Activated CD4-positive, alpha-beta T cell treated with anti-CD3 and anti-CD28 coated beads for 36 hours (primary cell): ENCODE data around the gene SOCS2. TPM values are rescaled to one million over a fixed set of nuclear protein-coding genes. Genes with fewer than 3 reads are reported as not detected.

Source experiments
- ATAC-seq: fragments of 200-7000 bp; cut with Tn5 transposase; one replicate; pipeline ENCODE4 v1.10.0; 2021; ENCODE audit warnings: mild to moderate bottlenecking, moderate library complexity
- CTCF ChIA-PET: fragments of 350-600 bp; sonication (Branson Sonifier 250); formaldehyde crosslinking; loops from one replicate; lab custom pipeline; 2021; ENCODE audit warnings: antibody characterized with exemption; lab: Charles Lee
- POLR2A ChIA-PET: fragments of 350-600 bp; sonication (Branson Sonifier 250); formaldehyde crosslinking; loops from one replicate; lab custom pipeline; 2021; ENCODE audit warnings: antibody characterized with exemption, inconsistent platforms; lab: Charles Lee
- DNase-seq: peaks from one replicate; pipeline ENCODE4 v3.0.0-alpha.2; 2020
- H3K27ac Mint-ChIP-seq: one replicate; pipeline ENCODE4 v1.8.0; 2021; ENCODE audit warnings: mixed read lengths
- H3K27me3 Mint-ChIP-seq: one replicate; pipeline ENCODE4 v1.8.0; 2021; ENCODE audit warnings: mixed read lengths
- H3K36me3 Mint-ChIP-seq: one replicate; pipeline ENCODE4 v1.8.0; 2021; ENCODE audit warnings: low read depth, mixed read lengths
- H3K4me1 Mint-ChIP-seq: one replicate; pipeline ENCODE4 v1.8.0; 2021; ENCODE audit warnings: mixed read lengths
- H3K4me3 Mint-ChIP-seq: one replicate; pipeline ENCODE4 v1.8.0; 2021; ENCODE audit warnings: mild to moderate bottlenecking, moderate library complexity, mixed read lengths
- H3K9me3 Mint-ChIP-seq: one replicate; pipeline ENCODE4 v1.8.0; 2021; ENCODE audit warnings: low read depth, mixed read lengths
- intact Hi-C, 2 experiments: fragments of 100-400 bp; cut with DNase I in 1 of 2; cut with micrococcal nuclease in 1 of 2; formaldehyde crosslinking; loops; one replicate each; pipeline versions ENCODE4 v1.14.2 to v1.15.1; 2022 to 2024; cut with DNase I, micrococcal nuclease
- total RNA-seq, 2 experiments: library from RNA; stranded (reverse); gene quantifications; one replicate each; pipeline ENCODE4 v1.2.3, GENCODE V29; 2021

The SOCS2 gene
- total RNA-seq, 2 experiments from 2014 or later, result 8.9 to 11.5 TPM

DNA sequence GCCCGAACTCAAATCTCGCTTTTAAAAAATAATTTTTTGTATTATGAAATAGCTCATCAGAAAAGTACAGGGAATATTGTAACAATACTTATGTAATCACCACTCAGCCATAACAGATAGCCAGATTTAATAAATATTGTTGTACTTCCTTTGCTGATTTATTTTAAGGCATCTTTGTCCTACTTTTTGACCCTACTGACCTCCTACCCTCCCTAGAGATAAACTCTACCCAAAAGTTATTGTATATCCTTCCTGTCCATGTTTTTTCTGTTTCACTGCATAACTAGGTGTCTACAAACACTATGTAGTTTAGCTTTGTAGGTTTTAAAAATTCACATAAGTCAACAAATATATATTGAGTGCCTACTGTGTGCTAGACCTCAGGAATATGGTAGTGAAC lies 25.1 kb downstream of the SOCS2 start:
- no peak for ATAC-seq
- no peak for DNase-seq
- ChIA-PET CTCF (no interaction called here), POLR2A (no interaction called here)
- H3K36me3 Mint-ChIP-seq, result no peaks in the 10 kb centered on the region
- no peak overlapping the region for H3K4me3 Mint-ChIP-seq
- no peak overlapping the region for H3K27ac Mint-ChIP-seq
- no peaks in the 10 kb centered on the region for H3K4me1 Mint-ChIP-seq
- intact Hi-C loops, result no loop called here
- no peaks in the 10 kb centered on the region for H3K9me3 Mint-ChIP-seq
- peaks cover 27% of the 10 kb centered on the region for H3K27me3 Mint-ChIP-seq

DNA sequence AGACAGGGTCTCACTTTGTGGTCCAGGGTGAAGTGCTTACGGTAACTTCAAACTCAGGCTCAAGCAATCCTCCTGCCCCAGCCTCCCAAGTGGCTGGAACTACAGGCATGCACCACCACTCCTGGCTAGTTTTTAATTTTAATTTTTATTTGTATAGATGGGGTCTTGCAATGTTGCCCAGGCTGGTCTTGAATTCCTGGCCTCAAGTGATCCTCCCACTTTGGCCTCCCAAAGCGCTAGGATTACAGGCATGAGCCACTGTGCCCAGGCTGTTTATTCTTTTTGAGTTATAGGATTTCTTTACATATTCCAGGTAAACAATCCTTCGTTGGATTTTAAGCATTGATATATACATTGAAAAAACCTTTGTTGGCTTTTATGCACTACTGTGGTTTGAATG lies 26.7 kb downstream of the SOCS2 start:
- no peak overlapping the region for H3K4me3 Mint-ChIP-seq
- DNase-seq (no peak), ATAC-seq (no peak)
- no peak overlapping the region for H3K27ac Mint-ChIP-seq
- peaks cover 22% of the 10 kb centered on the region for H3K27me3 Mint-ChIP-seq
- CTCF ChIA-PET, result no interaction called here
- H3K36me3 Mint-ChIP-seq, result no peaks in the 10 kb centered on the region
- POLR2A ChIA-PET, result no interaction called here
- H3K4me1 Mint-ChIP-seq, result no peaks in the 10 kb centered on the region
- H3K9me3 Mint-ChIP-seq, result no peaks in the 10 kb centered on the region
- intact Hi-C loops, result no loop called here

DNA sequence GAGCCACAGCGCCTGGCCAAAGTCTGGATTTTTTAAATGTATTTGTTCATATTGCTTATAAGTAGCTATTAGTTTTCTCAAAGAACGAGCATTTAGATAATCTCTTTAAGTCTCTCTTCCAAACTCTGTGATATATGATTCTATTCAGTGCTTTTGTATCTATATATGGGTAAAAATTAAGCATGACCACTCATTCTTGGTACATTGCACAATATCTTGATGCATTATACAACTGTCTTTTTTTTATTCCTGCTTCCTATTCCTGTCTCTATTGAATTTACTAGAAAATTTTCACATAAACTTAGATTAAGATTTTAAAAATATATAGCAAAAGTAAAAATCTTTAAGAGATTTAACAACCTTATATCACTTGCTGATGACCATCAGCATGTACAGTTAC lies 29.1 kb downstream of the SOCS2 start:
- Mint-ChIP-seq H3K36me3 (no peaks in the 10 kb centered on the region), H3K9me3 (no peaks in the 10 kb centered on the region), H3K27ac (no peak overlapping the region), H3K4me3 (no peak overlapping the region), H3K4me1 (no peaks in the 10 kb centered on the region), H3K27me3 (peaks cover 10% of the 10 kb centered on the region)
- DNase-seq, result no peak
- intact Hi-C loops, result no loop called here
- ATAC-seq, result no peak
- ChIA-PET POLR2A (no interaction called here), CTCF (no interaction called here)

DNA sequence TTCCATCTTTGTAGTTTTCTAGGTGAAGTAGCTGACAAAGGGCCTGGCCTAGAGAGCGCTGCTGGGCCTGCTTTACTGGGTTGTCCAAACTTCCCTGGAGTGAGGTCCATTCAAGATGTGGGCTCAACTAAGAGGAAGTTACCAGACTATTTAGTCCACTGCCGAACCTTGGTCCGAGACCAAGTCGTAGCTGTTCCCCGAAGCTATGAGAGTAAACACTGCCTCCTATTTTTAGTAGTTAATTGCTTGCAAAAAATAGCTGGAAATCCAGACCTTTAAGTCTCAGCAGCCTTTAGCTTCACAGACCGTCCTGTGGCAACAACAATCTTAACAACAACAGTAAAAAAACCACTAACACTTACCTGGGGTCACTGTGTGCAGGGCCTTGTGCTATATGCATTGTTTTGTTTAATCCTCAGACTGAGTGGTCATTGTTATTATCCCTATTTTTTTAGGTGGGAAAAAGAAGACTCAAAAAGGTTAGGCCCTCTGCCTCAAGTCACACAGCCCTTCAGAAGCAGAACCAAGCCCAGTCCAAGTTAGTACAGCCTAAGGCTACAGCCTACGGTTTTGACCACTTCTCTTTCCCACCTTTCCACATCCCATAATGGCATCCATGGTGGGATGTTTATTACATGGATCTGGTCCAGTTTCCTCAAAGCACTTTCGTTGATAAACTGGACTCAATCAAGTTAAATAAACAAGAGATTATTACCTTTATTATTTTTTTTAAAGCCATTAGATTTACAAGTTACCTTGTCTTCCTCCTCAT lies 30.6 kb downstream of the SOCS2 start:
- no peaks in the 10 kb centered on the region for H3K36me3 Mint-ChIP-seq
- peaks cover 9% of the 10 kb centered on the region for H3K27me3 Mint-ChIP-seq
- no peak overlapping the region for H3K27ac Mint-ChIP-seq
- POLR2A ChIA-PET, result no interaction called here
- intact Hi-C loops, result no loop called here
- ATAC-seq (no peak), DNase-seq (no peak)
- no peaks in the 10 kb centered on the region for H3K9me3 Mint-ChIP-seq
- no peak overlapping the region for H3K4me3 Mint-ChIP-seq
- CTCF ChIA-PET, result interaction anchor here (0.9 kb wide), 1 partner anchor 30 kb away, joined by 3 read pairs; no protein-coding TSS in a partner anchor
- no peaks in the 10 kb centered on the region for H3K4me1 Mint-ChIP-seq

DNA sequence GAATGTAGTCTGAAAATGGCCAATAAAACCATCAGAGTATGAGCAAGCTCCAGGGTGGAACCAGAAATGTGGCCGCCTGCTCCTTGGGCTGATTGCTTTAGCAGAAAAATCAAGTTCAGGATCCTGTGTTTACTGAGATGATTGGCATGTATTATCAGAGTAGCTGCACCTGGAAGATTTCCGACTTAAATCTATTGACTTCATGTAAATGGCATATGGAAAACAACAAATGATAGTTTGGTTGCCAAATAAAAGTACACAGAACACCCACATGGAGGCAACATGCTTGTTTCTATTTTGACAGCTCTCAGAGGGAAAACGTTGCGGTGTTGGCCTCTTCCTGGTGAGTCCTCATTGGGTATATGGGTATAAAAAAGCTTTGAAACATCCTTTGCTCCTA lies 31.3 kb downstream of the SOCS2 start:
- Mint-ChIP-seq H3K4me1 (no peaks in the 10 kb centered on the region), H3K36me3 (no peaks in the 10 kb centered on the region), H3K4me3 (no peak overlapping the region), H3K27ac (no peak overlapping the region), H3K27me3 (peaks cover 7% of the 10 kb centered on the region), H3K9me3 (no peaks in the 10 kb centered on the region)
- ChIA-PET POLR2A (no interaction called here), CTCF (interaction anchor here (0.5 to 0.9 kb wide), 2 partner anchors 30 to 101 kb away, joined by 3 read pairs; no protein-coding TSS in a partner anchor)
- no peak for ATAC-seq
- intact Hi-C loops, result no loop called here
- no peak for DNase-seq

DNA sequence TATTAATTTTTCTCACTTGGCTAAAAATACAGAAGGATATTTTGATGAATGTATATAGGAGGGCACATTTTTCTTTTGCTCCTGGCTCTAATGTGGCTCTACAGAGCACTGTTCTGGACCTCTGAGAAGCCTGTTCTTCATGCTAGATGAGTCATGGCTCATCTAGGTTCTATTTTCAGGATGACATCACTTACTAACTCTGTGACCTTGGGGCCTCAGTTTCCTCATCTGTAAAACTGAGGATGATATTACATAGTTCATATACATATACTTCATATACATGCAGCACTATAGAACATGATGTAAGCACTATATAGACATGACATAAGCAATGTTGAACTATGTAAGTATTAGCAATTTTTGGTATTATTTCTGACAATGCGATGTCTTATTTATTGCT lies 35.8 kb downstream of the SOCS2 start:
- ChIA-PET POLR2A (no interaction called here), CTCF (interaction anchor here (0.8 kb wide), 1 partner anchor 14 kb away, joined by 5 read pairs; no protein-coding TSS in a partner anchor)
- H3K27me3 Mint-ChIP-seq, result peaks cover 8% of the 10 kb centered on the region
- H3K9me3 Mint-ChIP-seq, result no peaks in the 10 kb centered on the region
- DNase-seq (no peak), ATAC-seq (no peak)
- no peaks in the 10 kb centered on the region for H3K36me3 Mint-ChIP-seq
- H3K27ac Mint-ChIP-seq, result no peak overlapping the region
- no peak overlapping the region for H3K4me3 Mint-ChIP-seq
- intact Hi-C loops, result no loop called here
- no peaks in the 10 kb centered on the region for H3K4me1 Mint-ChIP-seq

DNA sequence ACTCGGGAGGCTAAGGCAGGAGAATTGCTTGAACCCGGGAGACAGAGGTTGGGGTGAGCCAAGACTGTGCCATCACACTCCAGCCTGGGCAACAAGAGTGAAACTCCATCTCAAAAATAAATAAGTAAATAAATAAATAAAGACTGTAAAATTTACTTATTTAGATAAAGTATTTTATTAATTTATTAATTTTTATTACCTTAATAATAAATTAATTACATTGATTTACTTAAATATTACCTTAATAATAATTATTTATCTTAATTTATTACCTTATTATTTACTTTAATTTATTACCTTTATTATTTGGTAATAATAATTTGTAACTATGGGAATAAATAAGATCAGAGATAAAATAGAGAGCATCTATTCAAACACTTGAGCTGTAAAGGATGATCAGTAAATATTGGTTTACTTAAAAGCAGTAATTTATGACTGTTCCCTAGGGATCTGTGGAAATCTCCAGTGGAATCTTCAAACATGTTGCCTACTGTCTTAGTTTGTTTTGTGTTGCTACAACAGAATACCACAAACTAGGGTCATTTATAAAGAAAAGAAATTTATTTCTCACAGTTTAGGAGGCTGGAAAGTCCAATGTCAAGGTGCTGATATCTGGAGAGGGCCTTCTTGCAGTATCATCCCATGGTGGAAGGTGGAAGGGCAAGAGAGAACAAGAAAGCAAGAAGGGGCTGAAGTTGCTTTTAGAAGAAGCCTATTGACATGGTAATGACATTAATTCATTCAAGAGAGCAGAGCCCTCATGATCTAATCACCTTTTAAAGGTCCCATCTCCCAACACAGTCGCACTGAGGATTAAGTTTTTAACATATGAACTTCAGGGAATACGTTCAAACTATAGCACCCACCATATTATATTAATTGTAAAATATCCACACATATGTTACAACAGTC lies 37.1 kb downstream of the SOCS2 start:
- H3K36me3 Mint-ChIP-seq, result no peaks in the 10 kb centered on the region
- CTCF ChIA-PET, result no interaction called here
- DNase-seq, result no peak
- no peaks in the 10 kb centered on the region for H3K4me1 Mint-ChIP-seq
- peaks cover 6% of the 10 kb centered on the region for H3K27me3 Mint-ChIP-seq
- POLR2A ChIA-PET, result no interaction called here
- no peak overlapping the region for H3K27ac Mint-ChIP-seq
- H3K4me3 Mint-ChIP-seq, result no peak overlapping the region
- no peaks in the 10 kb centered on the region for H3K9me3 Mint-ChIP-seq
- intact Hi-C loops, result no loop called here
- ATAC-seq, result no peak

DNA sequence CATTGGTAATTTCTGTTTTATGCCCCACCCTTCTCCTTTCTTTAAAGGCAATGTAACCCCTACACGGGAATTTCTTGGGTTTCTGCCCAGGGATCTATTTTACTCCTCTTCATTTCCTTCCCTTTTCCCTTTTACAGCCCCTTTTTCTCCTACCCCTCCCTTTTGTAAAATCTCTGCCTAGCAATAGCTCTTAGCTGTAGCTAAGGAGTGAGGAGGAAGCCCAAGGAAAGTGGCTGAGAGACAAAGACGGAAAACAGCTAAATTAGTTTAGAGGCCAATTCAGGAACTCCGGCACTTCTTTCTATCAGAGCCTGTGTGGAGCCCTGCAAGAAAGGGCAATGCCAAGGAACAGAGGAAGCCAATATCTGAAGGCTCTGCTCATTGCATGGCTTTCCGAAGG lies 40.3 kb downstream of the SOCS2 start:
- H3K27ac Mint-ChIP-seq, result no peak overlapping the region
- no peaks in the 10 kb centered on the region for H3K9me3 Mint-ChIP-seq
- intact Hi-C loops, result no loop called here
- ATAC-seq (no peak), DNase-seq (no peak)
- H3K4me1 Mint-ChIP-seq, result no peaks in the 10 kb centered on the region
- ChIA-PET POLR2A (interaction anchor here (0.5 kb wide), 1 partner anchor 22 kb away, joined by 6 read pairs; no protein-coding TSS in a partner anchor), CTCF (interaction anchor here (0.5 to 1.7 kb wide), 2 partner anchors 12 to 138 kb away, joined by 4 read pairs; no protein-coding TSS in a partner anchor)
- H3K27me3 Mint-ChIP-seq, result peaks cover 4% of the 10 kb centered on the region
- H3K4me3 Mint-ChIP-seq, result no peak overlapping the region
- H3K36me3 Mint-ChIP-seq, result no peaks in the 10 kb centered on the region

DNA sequence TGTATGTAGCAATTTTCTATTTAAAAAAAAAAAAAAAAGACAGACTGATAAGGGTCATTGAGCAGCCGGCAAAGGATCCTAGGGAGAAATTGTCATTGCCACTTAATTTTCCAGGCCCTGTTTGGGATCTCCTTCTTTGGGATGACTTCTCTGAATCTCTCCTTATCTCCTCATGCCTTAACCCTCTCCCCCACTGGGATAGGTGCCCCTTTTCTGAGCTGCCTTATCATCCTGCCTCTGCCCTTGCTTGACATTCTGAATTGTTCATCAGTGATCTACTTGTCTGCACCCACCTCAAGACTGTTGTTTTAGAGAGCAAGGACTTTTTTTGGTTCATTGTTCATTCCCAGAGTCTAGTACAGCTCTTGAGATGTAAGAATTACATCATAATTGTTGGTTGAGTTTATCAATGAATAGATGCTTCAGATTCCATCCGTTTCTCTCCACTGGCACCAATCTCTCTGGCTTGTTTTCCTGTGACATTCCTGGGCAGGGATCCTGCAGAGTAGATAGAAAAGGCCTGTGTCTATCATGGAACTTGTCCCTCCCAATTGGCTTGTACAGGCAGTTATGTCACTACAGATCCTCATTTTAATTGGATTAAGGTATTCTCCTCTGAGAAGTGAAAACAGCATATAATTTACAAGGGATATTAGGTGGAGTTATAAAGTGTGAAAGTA lies 42.6 kb downstream of the SOCS2 start:
- peaks cover 4% of the 10 kb centered on the region for H3K27me3 Mint-ChIP-seq
- ChIA-PET CTCF (no interaction called here), POLR2A (no interaction called here)
- DNase-seq (no peak), ATAC-seq (no peak)
- no peaks in the 10 kb centered on the region for H3K9me3 Mint-ChIP-seq
- H3K4me1 Mint-ChIP-seq, result no peaks in the 10 kb centered on the region
- H3K27ac Mint-ChIP-seq, result no peak overlapping the region
- intact Hi-C loops, result no loop called here
- H3K4me3 Mint-ChIP-seq, result no peak overlapping the region
- no peaks in the 10 kb centered on the region for H3K36me3 Mint-ChIP-seq

DNA sequence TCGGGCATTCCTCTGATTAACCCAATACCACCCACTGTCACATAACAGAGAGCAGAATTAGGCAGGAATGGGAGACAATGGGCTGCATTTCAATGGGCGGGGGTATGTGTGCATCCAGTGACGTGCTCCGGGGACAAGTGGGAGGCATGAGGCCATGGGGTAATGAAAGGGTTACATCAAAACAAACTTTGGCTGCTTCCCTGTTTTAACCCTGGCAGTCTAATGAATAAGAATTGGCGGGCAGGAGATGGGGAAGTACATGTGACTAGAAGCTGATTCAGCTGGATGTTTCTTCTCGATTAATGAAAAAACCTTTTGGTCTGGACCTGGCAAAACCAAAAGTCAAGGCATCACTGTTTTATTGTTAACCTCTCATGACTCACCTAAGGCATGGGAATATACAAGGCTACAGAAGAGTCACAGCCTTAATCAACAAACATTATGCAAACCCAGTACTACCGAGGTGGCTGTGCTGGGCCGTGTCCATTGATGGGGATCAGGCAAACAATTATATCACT lies 44.2 kb downstream of the SOCS2 start:
- ChIA-PET CTCF (interaction anchor here (1.0 kb wide), 1 partner anchor 485 kb away, joined by 3 read pairs; no protein-coding TSS in a partner anchor), POLR2A (no interaction called here)
- Mint-ChIP-seq H3K36me3 (no peaks in the 10 kb centered on the region), H3K27me3 (peaks cover 4% of the 10 kb centered on the region), H3K4me3 (no peak overlapping the region), H3K27ac (no peak overlapping the region), H3K9me3 (no peaks in the 10 kb centered on the region), H3K4me1 (no peaks in the 10 kb centered on the region)
- no peak for DNase-seq
- intact Hi-C loops, result no loop called here
- no peak for ATAC-seq

DNA sequence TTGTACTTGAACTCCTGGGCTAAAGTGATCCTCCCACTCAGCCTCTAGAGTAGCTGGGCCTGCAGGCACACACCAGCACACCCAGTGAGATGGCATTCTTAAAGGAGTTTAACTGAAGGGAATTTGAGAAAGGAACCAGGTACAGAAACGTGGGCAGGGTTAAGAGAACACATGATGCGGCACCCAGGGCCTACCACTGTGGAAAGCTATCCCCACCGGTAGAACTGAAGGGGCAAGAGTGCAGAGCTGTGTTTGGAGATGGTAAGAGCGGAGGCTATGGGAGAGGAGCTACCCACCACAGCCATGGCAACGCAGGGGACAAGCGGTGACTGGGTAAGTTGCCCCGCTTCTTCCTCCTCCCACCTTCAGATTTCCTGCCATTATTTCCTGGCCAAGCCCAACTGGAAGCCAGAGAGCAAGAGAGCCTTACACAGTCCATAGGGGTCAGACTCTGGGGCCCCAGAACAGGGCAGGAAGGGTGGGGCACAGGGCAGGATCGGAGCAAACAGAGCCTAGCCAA lies 46.5 kb downstream of the SOCS2 start:
- H3K4me3 Mint-ChIP-seq, result no peak overlapping the region
- no peak for ATAC-seq
- H3K27me3 Mint-ChIP-seq, result no peaks in the 10 kb centered on the region
- POLR2A ChIA-PET, result no interaction called here
- H3K4me1 Mint-ChIP-seq, result no peaks in the 10 kb centered on the region
- no peak for DNase-seq
- no peak overlapping the region for H3K27ac Mint-ChIP-seq
- intact Hi-C loops, result no loop called here
- CTCF ChIA-PET, result no interaction called here
- H3K9me3 Mint-ChIP-seq, result no peaks in the 10 kb centered on the region
- H3K36me3 Mint-ChIP-seq, result no peaks in the 10 kb centered on the region
